H9 (cell line): ENCODE data around the gene FNDC1. TPM values are rescaled to one million over a fixed set of nuclear protein-coding genes. Genes with fewer than 3 reads are reported as not detected.
A peak's percentile ranks its signal among the peaks of the same experiment; 100 is the strongest.

Experiments used
- DNase-seq: peaks from one replicate; pipeline ENCODE4 v3.0.0-alpha.2; 2017
- H2AFZ ChIP-seq: one replicate; pipeline ENCODE4 v1.6.1; 2013; ENCODE audit warnings: mild to moderate bottlenecking, low read length, control low read depth, moderate library complexity
- H2AK5ac ChIP-seq: 2 replicates; pipeline ENCODE4 v1.6.1; 2013; ENCODE audit warnings: low read length, control low read depth, mixed read lengths; ENCODE audit not compliant: insufficient read length
- H2BK120ac ChIP-seq: one replicate; pipeline ENCODE4 v1.6.1; 2013; ENCODE audit warnings: low read depth, mild to moderate bottlenecking, low read length, control low read depth, inconsistent platforms; ENCODE audit not compliant: poor library complexity, severe bottlenecking
- H2BK12ac ChIP-seq: 2 replicates; pipeline ENCODE4 v1.6.1; 2013; ENCODE audit warnings: low read length, control low read depth, mixed read lengths, low read depth; ENCODE audit not compliant: insufficient read length
- H2BK15ac ChIP-seq: 2 replicates; pipeline ENCODE4 v1.6.1; 2013; ENCODE audit warnings: low read depth, low read length, control low read depth
- H2BK20ac ChIP-seq: one replicate; pipeline ENCODE4 v1.6.1; 2013; ENCODE audit warnings: low read depth, mild to moderate bottlenecking, low read length, control low read depth, inconsistent platforms; ENCODE audit not compliant: poor library complexity, severe bottlenecking
- H2BK5ac ChIP-seq: 2 replicates; pipeline ENCODE4 v1.6.1; 2013; ENCODE audit warnings: low read length, control low read depth, mixed read lengths; ENCODE audit not compliant: insufficient read length
- H3K14ac ChIP-seq: 2 replicates; pipeline ENCODE4 v1.6.1; 2013; ENCODE audit warnings: low read length, control low read depth; ENCODE audit not compliant: insufficient read depth
- H3K18ac ChIP-seq: 2 replicates; pipeline ENCODE4 v1.6.1; 2013; ENCODE audit warnings: low read depth, mild to moderate bottlenecking, mixed read lengths, low read length, control low read depth; ENCODE audit not compliant: insufficient read length
- H3K23ac ChIP-seq: 2 replicates; pipeline ENCODE4 v1.6.1; 2013; ENCODE audit warnings: low read length, control low read depth, mixed read lengths, low read depth; ENCODE audit not compliant: insufficient read length
- H3K23me2 ChIP-seq: 2 replicates; pipeline ENCODE4 v1.6.1; 2013; ENCODE audit warnings: low read depth, mild to moderate bottlenecking, mixed read lengths, low read length, control low read depth; ENCODE audit not compliant: insufficient read length, poor library complexity, severe bottlenecking
- H3K27ac ChIP-seq: 2 replicates; pipeline ENCODE4 v1.5.1; 2013; ENCODE audit warnings: low read length, control low read depth, mixed read lengths, low read depth; ENCODE audit not compliant: insufficient read length
- H3K27me3 ChIP-seq: 2 replicates; pipeline ENCODE4 v1.6.1; 2013; ENCODE audit warnings: low read length, control low read depth, inconsistent platforms; ENCODE audit not compliant: insufficient read depth
- H3K4ac ChIP-seq: 2 replicates; pipeline ENCODE4 v1.6.1; 2013; ENCODE audit warnings: low read depth, mild to moderate bottlenecking, control low read depth, inconsistent platforms, low read length, moderate library complexity
- H3K4me1 ChIP-seq: 2 replicates; pipeline ENCODE4 v1.6.1; 2013; ENCODE audit warnings: low read length, control low read depth, inconsistent platforms; ENCODE audit not compliant: insufficient read depth
- H3K4me2 ChIP-seq: 2 replicates; pipeline ENCODE4 v1.6.1; 2013; ENCODE audit warnings: low read length, control low read depth, mixed read lengths; ENCODE audit not compliant: insufficient read length, insufficient read depth
- H3K56ac ChIP-seq: 2 replicates; pipeline ENCODE4 v1.6.1; 2013; ENCODE audit warnings: low read depth, mild to moderate bottlenecking, mixed read lengths, low read length, control low read depth; ENCODE audit not compliant: insufficient read length
- H3K79me1 ChIP-seq: 2 replicates; pipeline ENCODE4 v1.6.1; 2013; ENCODE audit warnings: low read depth, mild to moderate bottlenecking, moderate library complexity, low read length, control low read depth, inconsistent platforms; ENCODE audit not compliant: insufficient read depth, poor library complexity, severe bottlenecking
- H3K79me2 ChIP-seq: 2 replicates; pipeline ENCODE4 v1.6.1; 2013; ENCODE audit warnings: low read length, control low read depth, inconsistent platforms; ENCODE audit not compliant: insufficient read depth
- H3K9ac ChIP-seq: 2 replicates; pipeline ENCODE4 v1.6.1; 2013; ENCODE audit warnings: low read length, control low read depth, mixed read lengths; ENCODE audit not compliant: insufficient read length; ENCODE audit errors: extremely low read depth
- H3K9me3 ChIP-seq: one replicate; pipeline ENCODE4 v1.6.1; 2013; ENCODE audit warnings: low read depth, low read length, inconsistent platforms; ENCODE audit not compliant: control insufficient read depth
- H3T11ph ChIP-seq: one replicate; pipeline ENCODE4 v1.6.1; 2013; ENCODE audit warnings: mild to moderate bottlenecking, low read length, control low read depth, inconsistent platforms
- H4K20me1 ChIP-seq: one replicate; pipeline ENCODE4 v1.6.1; 2013; ENCODE audit not compliant: control insufficient read depth, insufficient read length, insufficient read depth
- H4K5ac ChIP-seq: 2 replicates; pipeline ENCODE4 v1.6.1; 2013; ENCODE audit warnings: low read depth, mild to moderate bottlenecking, mixed read lengths, low read length, control low read depth; ENCODE audit not compliant: insufficient read length
- H4K8ac ChIP-seq: replicated peaks from 2 replicates; pipeline ENCODE4 v1.6.1; 2013; ENCODE audit warnings: low read length, control low read depth, mixed read lengths, low read depth; ENCODE audit not compliant: insufficient read length
- H4K91ac ChIP-seq: 2 replicates; pipeline ENCODE4 v1.6.1; 2013; ENCODE audit warnings: low read depth, mild to moderate bottlenecking, moderate library complexity, mixed read lengths, low read length, control low read depth; ENCODE audit not compliant: insufficient read length
- H3K27ac Mint-ChIP-seq, 3 experiments: 2 replicates in 2 of 3; 3 replicates in 1 of 3; pipeline ENCODE4 v1.8.0; 2020 to 2021; ENCODE audit warnings: mixed read lengths in 3 of 3, mild to moderate bottlenecking in 1 of 3, moderate library complexity in 1 of 3
- H3K27me3 Mint-ChIP-seq: 2 replicates; pipeline ENCODE4 v1.8.0; 2021; ENCODE audit warnings: low read depth, mild to moderate bottlenecking, moderate library complexity, mixed read lengths
- H3K36me3 Mint-ChIP-seq, 3 experiments: 2 replicates in 2 of 3; 3 replicates in 1 of 3; pipeline ENCODE4 v1.8.0; 2020 to 2021; ENCODE audit warnings: low read depth in 3 of 3, mixed read lengths in 3 of 3; ENCODE audit not compliant: insufficient read depth in 1 of 3
- H3K4me1 Mint-ChIP-seq, 2 experiments: 2 replicates each; pipeline ENCODE4 v1.8.0; 2020; ENCODE audit warnings: mixed read lengths in 2 of 2
- H3K4me3 Mint-ChIP-seq, 2 experiments: 2 replicates in 1 of 2; 3 replicates in 1 of 2; pipeline ENCODE4 v1.8.0; 2020 to 2021; ENCODE audit warnings: mild to moderate bottlenecking in 2 of 2, mixed read lengths in 2 of 2, moderate library complexity in 1 of 2
- H3K9me3 Mint-ChIP-seq, 2 experiments: 2 replicates in 1 of 2; 3 replicates in 1 of 2; pipeline ENCODE4 v1.8.0; 2020; ENCODE audit warnings: mild to moderate bottlenecking in 2 of 2, mixed read lengths in 2 of 2, moderate library complexity in 1 of 2
- CTCF ChIP-seq: fragments of 200-600 bp; sonication (generic); conservative IDR thresholded peaks from 3 replicates; pipeline ENCODE4 v1.8.0; 2021; ENCODE audit warnings: antibody characterized with exemption, mild to moderate bottlenecking
- WGBS: extraction: QIAGEN DNeasy Blood & Tissue Kit; methylation state at CpG from one replicate; pipeline ENCODE4 v1.1.7; 2013; ENCODE audit warnings: missing lambda C conversion rate, low lambda C conversion rate, mixed read lengths; ENCODE audit not compliant: insufficient read length; ENCODE audit errors: extremely low coverage; 5-methylcytosine and 5-hydroxymethylcytosine counted together
- total RNA-seq: library from RNA; stranded (reverse); gene quantifications from 2 replicates; pipeline ENCODE4 v1.2.1, GENCODE V29; 2021

The FNDC1 gene
- total RNA-seq, 1 experiment from 2014 or later, result 0.24 TPM

- Histone ChIP-seq H3K79me2 (no peaks in the 10 kb centered on the region), H3K9me3 (no peaks in the 10 kb centered on the region), H3K79me1 (no peaks in the 10 kb centered on the region), H2BK20ac (no peak overlapping the region), H2BK12ac (no peak overlapping the region), H2BK120ac (no peak overlapping the region), H4K20me1 (no peaks in the 10 kb centered on the region), H3K27me3 (peaks cover 31% of the 10 kb centered on the region), H2BK5ac (no peak overlapping the region), H4K5ac (no peak overlapping the region), H3K23me2 (peaks cover 12% of the 10 kb centered on the region), H2BK15ac (no peak overlapping the region), H3K18ac (no peak overlapping the region), H4K8ac (no peak overlapping the region), H3K9ac (no peak overlapping the region), H3K14ac (no peak overlapping the region), H4K91ac (no peak overlapping the region), H3K4ac (no peak overlapping the region), H3K4me1 (no peaks in the 10 kb centered on the region), H3K27ac (no peak overlapping the region), H2AK5ac (no peak overlapping the region), H2AFZ (no peak overlapping the region), H3K56ac (no peak overlapping the region), H3K4me2 (peak overlapping the region; percentile 66), H3T11ph (no peak overlapping the region), H3K23ac (no peak overlapping the region)
- no peak for TF ChIP-seq CTCF
- no peaks in the 10 kb centered on the region; a peak in 1 of 7 replicates for H3K36me3 Mint-ChIP-seq
- H3K27ac Mint-ChIP-seq, result no peak overlapping the region
- DNase-seq, result peak; percentile 77
- no CpG with 5 or more reads among the region's 87 CpGs for WGBS
- peaks cover 0 to 9% of the 10 kb centered on the region in 2 experiments; a peak in 3 of 5 replicates for H3K9me3 Mint-ChIP-seq
- H3K27me3 Mint-ChIP-seq, result peaks cover 94% of the 10 kb centered on the region
- H3K4me3 Mint-ChIP-seq, result peak overlapping the region; percentile 65 to 83
- H3K4me1 Mint-ChIP-seq, result peaks cover 19 to 23% of the 10 kb centered on the region in 2 experiments
Observed at GRCh38 chr6:159169557-159170332, 545 bp downstream of the FNDC1 start.
